Upper lobe of left lung (tissue), 4 donors: ENCODE data around the gene MYF5.

Source experiments
- POLR2AphosphoS5 ChIP-seq, 2 donors: sonication (generic); formaldehyde crosslinking; IDR thresholded peaks; one replicate each; pipeline ENCODE4 v1.5.1; 2017; ENCODE audit warnings: antibody characterized with exemption in 2 of 2
- TF ChIP-seq, protein P1 (sequence below), 6 experiments: fragments of 450-650 bp in 4 of 6; fragments of 200-600 bp in 2 of 6; sonication (generic) in 2 of 6; IDR thresholded peaks; one replicate each; pipeline ENCODE4 v1.5.1; 2016 to 2019; ENCODE audit warnings: antibody characterized with exemption in 6 of 6

DNA sequence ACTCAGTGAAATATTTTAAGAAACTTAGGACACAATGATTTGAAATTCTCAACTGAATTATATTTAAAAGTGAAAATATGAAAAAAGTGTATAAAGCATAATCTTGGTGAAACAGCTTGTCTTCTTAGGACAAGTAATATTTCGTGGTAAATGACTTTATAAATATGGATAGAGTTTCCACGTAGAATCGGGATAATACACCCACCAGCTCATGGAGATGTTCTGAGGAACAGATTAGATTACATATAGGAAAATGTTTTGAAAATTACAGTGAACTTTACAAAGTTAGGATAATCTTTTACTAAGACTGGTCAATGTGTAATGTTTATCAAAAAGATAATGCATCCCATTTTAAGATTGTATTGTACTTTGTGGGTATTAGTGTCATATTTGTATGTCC is 34.9 kb upstream of the MYF5 start:
- TF ChIP-seq POLR2AphosphoS5 (IDR thresholded peaks at IDR 0.05), result no peak
- TF ChIP-seq, protein P1, sequence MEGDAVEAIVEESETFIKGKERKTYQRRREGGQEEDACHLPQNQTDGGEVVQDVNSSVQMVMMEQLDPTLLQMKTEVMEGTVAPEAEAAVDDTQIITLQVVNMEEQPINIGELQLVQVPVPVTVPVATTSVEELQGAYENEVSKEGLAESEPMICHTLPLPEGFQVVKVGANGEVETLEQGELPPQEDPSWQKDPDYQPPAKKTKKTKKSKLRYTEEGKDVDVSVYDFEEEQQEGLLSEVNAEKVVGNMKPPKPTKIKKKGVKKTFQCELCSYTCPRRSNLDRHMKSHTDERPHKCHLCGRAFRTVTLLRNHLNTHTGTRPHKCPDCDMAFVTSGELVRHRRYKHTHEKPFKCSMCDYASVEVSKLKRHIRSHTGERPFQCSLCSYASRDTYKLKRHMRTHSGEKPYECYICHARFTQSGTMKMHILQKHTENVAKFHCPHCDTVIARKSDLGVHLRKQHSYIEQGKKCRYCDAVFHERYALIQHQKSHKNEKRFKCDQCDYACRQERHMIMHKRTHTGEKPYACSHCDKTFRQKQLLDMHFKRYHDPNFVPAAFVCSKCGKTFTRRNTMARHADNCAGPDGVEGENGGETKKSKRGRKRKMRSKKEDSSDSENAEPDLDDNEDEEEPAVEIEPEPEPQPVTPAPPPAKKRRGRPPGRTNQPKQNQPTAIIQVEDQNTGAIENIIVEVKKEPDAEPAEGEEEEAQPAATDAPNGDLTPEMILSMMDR (IDR thresholded peaks at IDR 0.05), result no peak
